Upper lobe of left lung (tissue), 6 donors: ENCODE measurements around the gene GALNT5. TPM values are rescaled to one million over a fixed set of nuclear protein-coding genes. Genes with fewer than 3 reads are reported as not detected.

ENCODE experiments used
- ATAC-seq, 2 donors: fragments of 200-7000 bp; cut with Tn5 transposase; one replicate each; pipeline ENCODE4 v1.9.1; 2022; ENCODE audit warnings: mild to moderate bottlenecking in 2 of 2, moderate library complexity in 2 of 2; ENCODE audit not compliant: low FRiP score in 2 of 2
- DNase-seq, 2 donors: peaks; one replicate each; pipeline ENCODE4 v3.0.0-alpha.2; 2019 to 2020
- H3K27ac ChIP-seq, 4 donors: fragments of 200-600 bp; sonication (generic); one replicate each; pipeline ENCODE4 v1.5.1; 2016 to 2019
- H3K27me3 ChIP-seq, 4 donors: fragments of 200-600 bp; sonication (generic); one replicate each; pipeline ENCODE4 v1.5.1; 2017 to 2019
- H3K36me3 ChIP-seq, 4 donors: fragments of 200-600 bp; sonication (generic); one replicate each; pipeline ENCODE4 v1.5.1; 2016 to 2019
- H3K4me1 ChIP-seq, 4 donors: fragments of 200-600 bp; sonication (generic); one replicate each; pipeline ENCODE4 v1.5.1; 2018 to 2019
- H3K4me3 ChIP-seq, 4 donors: fragments of 200-600 bp; sonication (generic); one replicate each; pipeline ENCODE4 v1.5.1; 2017 to 2019; ENCODE audit warnings: mild to moderate bottlenecking in 2 of 4, moderate library complexity in 1 of 4
- H3K9me3 ChIP-seq, 4 donors: fragments of 200-600 bp; sonication (generic); one replicate each; pipeline ENCODE4 v1.5.1; 2018 to 2019
- CTCF ChIP-seq, 6 experiments: fragments of 450-650 bp in 4 of 6; fragments of 200-600 bp in 2 of 6; sonication (generic) in 2 of 6; IDR thresholded peaks; one replicate each; pipeline ENCODE4 v1.5.1; 2016 to 2019; ENCODE audit warnings: antibody characterized with exemption in 6 of 6
- EP300 ChIP-seq, 4 donors: sonication (generic); formaldehyde crosslinking; IDR thresholded peaks; one replicate each; pipeline ENCODE4 v1.5.1; 2017; ENCODE audit warnings: antibody characterized with exemption in 4 of 4, control low read depth in 2 of 4
- POLR2A ChIP-seq, 4 donors: fragments of 450-650 bp; IDR thresholded peaks; one replicate each; pipeline ENCODE4 v1.5.1; 2016 to 2017; ENCODE audit warnings: antibody characterized with exemption in 4 of 4, mild to moderate bottlenecking in 2 of 4
- POLR2AphosphoS5 ChIP-seq, 2 donors: sonication (generic); formaldehyde crosslinking; IDR thresholded peaks; one replicate each; pipeline ENCODE4 v1.5.1; 2017; ENCODE audit warnings: antibody characterized with exemption in 2 of 2
- WGBS, 2 donors: methylation state at CpG; one replicate each; pipeline ENCODE4 v1.1.5; 2017 to 2018; 5-methylcytosine and 5-hydroxymethylcytosine counted together
- total RNA-seq, 6 donors: library from RNA; depleted of rRNA in 4 of 6; stranded (reverse); fragments of >200 nt in 4 of 6; gene quantifications; one replicate each; pipeline versions ENCODE4 v1.1.0 to v1.2.1, GENCODE V29; 2016 to 2021
- donor health status: DM: no; HTN: no; CAD: no; lungs with moderate emphysema.
- donor health status: DM: no; HTN: yes; CAD: no; lungs with severe emphysema.

The GALNT5 gene
- total RNA-seq, 6 donors from 2014 or later = 23.0 to 42.9 (median 24.4) TPM

GRCh38 chr2:157246765-157247407, 10.6 kb upstream of the GALNT5 start:
- ATAC-seq (peak in 1 of 2 donors; percentile 19), DNase-seq (no peak)
- Histone ChIP-seq H3K27ac (no peak overlapping the region), H3K27me3 (no peaks in the 10 kb centered on the region), H3K4me3 (no peak overlapping the region), H3K9me3 (no peaks in the 10 kb centered on the region), H3K4me1 (no peaks in the 10 kb centered on the region), H3K36me3 (no peaks in the 10 kb centered on the region)
- no peak for TF ChIP-seq POLR2AphosphoS5 (IDR thresholded peaks at IDR 0.05)
- no peak for TF ChIP-seq POLR2A (IDR thresholded peaks at IDR 0.05)
- no peak for TF ChIP-seq CTCF (IDR thresholded peaks at IDR 0.05)
- no peak for TF ChIP-seq EP300 (IDR thresholded peaks at IDR 0.05)
- WGBS, 2 donors = 69 to 72% methylated on average over 6 of the region's 6 CpGs

DNA sequence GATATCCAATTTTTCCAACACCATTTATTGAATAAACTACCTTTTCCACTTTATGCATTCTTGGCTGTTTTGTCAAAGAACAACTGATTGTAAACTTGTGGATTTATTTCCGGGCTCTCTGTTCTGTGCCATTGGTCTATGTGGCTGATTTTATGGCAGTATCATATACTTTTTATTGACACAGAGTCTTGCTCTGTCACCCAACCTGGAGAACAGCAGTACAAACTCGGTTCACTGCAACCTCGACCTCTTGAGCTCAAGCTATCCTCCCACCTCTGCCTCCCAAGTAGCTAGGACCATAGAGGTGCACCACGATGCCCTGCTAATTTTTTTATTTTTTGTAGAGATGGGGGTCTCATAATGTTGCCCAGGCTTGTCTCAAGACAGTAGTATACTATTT, 6.7 kb upstream of the GALNT5 start:
- Histone ChIP-seq H3K4me3 (no peak overlapping the region), H3K9me3 (no peaks in the 10 kb centered on the region), H3K36me3 (no peaks in the 10 kb centered on the region), H3K27ac (no peak overlapping the region), H3K27me3 (no peaks in the 10 kb centered on the region), H3K4me1 (no peaks in the 10 kb centered on the region)
- DNase-seq (no peak), ATAC-seq (no peak)
- no peak for TF ChIP-seq POLR2AphosphoS5 (IDR thresholded peaks at IDR 0.05)
- TF ChIP-seq POLR2A (IDR thresholded peaks at IDR 0.05) = no peak
- TF ChIP-seq CTCF (IDR thresholded peaks at IDR 0.05) = no peak
- no peak for TF ChIP-seq EP300 (IDR thresholded peaks at IDR 0.05)
- 88 to 91% methylated on average over 4 of the region's 4 CpGs for WGBS, 2 donors

- Histone ChIP-seq H3K9me3 (no peaks in the 10 kb centered on the region), H3K36me3 (no peaks in the 10 kb centered on the region), H3K4me1 (peaks cover 0 to 3% (median 0%) of the 10 kb centered on the region in 4 donors), H3K27me3 (no peaks in the 10 kb centered on the region), H3K4me3 (no peak overlapping the region), H3K27ac (no peak overlapping the region)
- TF ChIP-seq EP300 (IDR thresholded peaks at IDR 0.05) (no peak), POLR2A (IDR thresholded peaks at IDR 0.05) (no peak), POLR2AphosphoS5 (IDR thresholded peaks at IDR 0.05) (no peak), CTCF (IDR thresholded peaks at IDR 0.05) (no peak)
- WGBS, 2 donors = 89 to 92% methylated on average over 2 of the region's 2 CpGs
- DNase-seq (no peak), ATAC-seq (no peak)
Observed at GRCh38 chr2:157251932-157252331, 5.6 kb upstream of the GALNT5 start.

DNA sequence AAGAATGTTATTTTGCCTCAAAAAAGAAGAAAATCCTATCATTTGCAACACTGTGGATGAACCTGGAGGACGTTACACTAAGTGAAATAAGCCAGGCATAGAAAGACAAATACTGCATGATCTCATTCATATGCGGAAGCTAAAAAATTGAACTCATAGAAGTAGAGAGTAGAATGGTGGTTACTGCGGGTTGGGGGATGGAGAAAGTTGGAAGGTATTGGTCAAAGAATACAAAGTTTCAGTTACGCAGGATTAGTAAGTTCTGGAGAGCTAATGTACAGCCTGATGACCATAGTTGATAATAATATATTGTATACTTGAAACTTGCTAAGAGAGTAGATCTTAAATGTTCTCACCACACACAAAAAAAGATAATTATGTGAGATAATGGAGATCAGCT, 5.0 kb upstream of the GALNT5 start:
- H3K27ac ChIP-seq = no peak overlapping the region
- ATAC-seq (no peak), DNase-seq (no peak)
- TF ChIP-seq POLR2AphosphoS5 (IDR thresholded peaks at IDR 0.05) (no peak), CTCF (IDR thresholded peaks at IDR 0.05) (no peak), EP300 (IDR thresholded peaks at IDR 0.05) (no peak), POLR2A (IDR thresholded peaks at IDR 0.05) (no peak)
- H3K9me3 ChIP-seq = no peaks in the 10 kb centered on the region
- no peaks in the 10 kb centered on the region for H3K27me3 ChIP-seq
- no peaks in the 10 kb centered on the region for H3K36me3 ChIP-seq
- peaks cover 0 to 7% (median 4%) of the 10 kb centered on the region in 4 donors for H3K4me1 ChIP-seq
- H3K4me3 ChIP-seq = no peak overlapping the region
- 87 to 91% methylated on average over 4 of the region's 4 CpGs for WGBS, 2 donors

GRCh38 chr2:157254041-157254440, 3.5 kb upstream of the GALNT5 start:
- TF ChIP-seq EP300 (IDR thresholded peaks at IDR 0.05) = no peak
- no peak for TF ChIP-seq POLR2AphosphoS5 (IDR thresholded peaks at IDR 0.05)
- no peak for TF ChIP-seq POLR2A (IDR thresholded peaks at IDR 0.05)
- TF ChIP-seq CTCF (IDR thresholded peaks at IDR 0.05) = no peak
- Histone ChIP-seq H3K4me3 (no peak overlapping the region), H3K4me1 (peaks cover 0 to 9% (median 5%) of the 10 kb centered on the region in 4 donors), H3K27me3 (no peaks in the 10 kb centered on the region), H3K27ac (no peak overlapping the region), H3K9me3 (no peaks in the 10 kb centered on the region), H3K36me3 (no peaks in the 10 kb centered on the region)
- 83 to 88% methylated on average over 2 of the region's 2 CpGs for WGBS, 2 donors
- ATAC-seq = no peak
- no peak for DNase-seq
